Suprapubic skin (tissue), 4 donors: Measurements from ENCODE around the gene BRWD1.
"Not testable (repeated sequence)": the region's sequence is repeated elsewhere in the genome, so short reads cannot be mapped to it uniquely, and the experiment has no call there.

Experiments used
- CTCF ChIP-seq, 2 donors: fragments of 200-600 bp in 1 of 2; fragments of 450-650 bp in 1 of 2; sonication (generic) in 1 of 2; IDR thresholded peaks; one replicate each; pipeline ENCODE4 v1.5.1; 2016 to 2019; ENCODE audit warnings: antibody characterized with exemption in 2 of 2, mild to moderate bottlenecking in 1 of 2, moderate library complexity in 1 of 2
- EP300 ChIP-seq: sonication (generic); formaldehyde crosslinking; IDR thresholded peaks from one replicate; pipeline ENCODE4 v1.6.1; 2017; ENCODE audit warnings: antibody characterized with exemption
- POLR2AphosphoS5 ChIP-seq, 3 donors: sonication (generic); formaldehyde crosslinking; IDR thresholded peaks; one replicate each; pipeline ENCODE4 v1.6.1; 2017; ENCODE audit warnings: antibody characterized with exemption in 3 of 3

GRCh38 chr21:39157241-39157640 lies 156.2 kb downstream of the BRWD1 start:
- TF ChIP-seq CTCF (IDR thresholded peaks at IDR 0.05); EP300; POLR2AphosphoS5 (IDR thresholded peaks at IDR 0.05): not testable (repeated sequence)
